GM21723 (cell line): ENCODE data around the gene SELENOI.
"Not testable (repeated sequence)": the region's sequence is repeated elsewhere in the genome, so short reads cannot be mapped to it uniquely, and the experiment has no call there.

Experiments
- ATAC-seq: cut with Tn5 transposase; IDR thresholded peaks from one replicate; pipeline ENCODE4 v1.9.1; 2021; ENCODE audit warnings: mild to moderate bottlenecking, moderate library complexity; ENCODE audit not compliant: unreplicated experiment

Gene SELENOI

GRCh38 chr2:26345545-26346453 is at the start of gene SELENOI:
Gene SELENOI (plus strand): TSS chr2:26346143. CDS start chr2:26346233, 90 bp downstream.
- ATAC-seq: peak; percentile 95

- no peak for ATAC-seq
Measured at GRCh38 chr2:26297061-26297460, 48.9 kb upstream of the SELENOI start.

- ATAC-seq: no peak
Measured at GRCh38 chr2:26298286-26298637, 47.7 kb upstream of the SELENOI start.

- ATAC-seq: no peak
Measured at GRCh38 chr2:26298638-26299393, 47.1 kb upstream of the SELENOI start.

- no peak for ATAC-seq
Measured at GRCh38 chr2:26299471-26300101, 46.4 kb upstream of the SELENOI start.

GRCh38 chr2:26300234-26300925 is 45.6 kb upstream of the SELENOI start:
- ATAC-seq: no peak

- no peak for ATAC-seq
Measured at GRCh38 chr2:26302846-26303245, 43.1 kb upstream of the SELENOI start.

GRCh38 chr2:26305094-26305493 is 40.8 kb upstream of the SELENOI start:
- ATAC-seq: not testable (repeated sequence)

- ATAC-seq: no peak
Measured at GRCh38 chr2:26305540-26305939, 40.4 kb upstream of the SELENOI start.

GRCh38 chr2:26309921-26310320 is 36.0 kb upstream of the SELENOI start:
- ATAC-seq: no peak

GRCh38 chr2:26312471-26312870 is 33.5 kb upstream of the SELENOI start:
- no peak for ATAC-seq

GRCh38 chr2:26313446-26313845 is 32.5 kb upstream of the SELENOI start:
- no peak for ATAC-seq

- no peak for ATAC-seq
Measured at GRCh38 chr2:26314243-26314642, 31.7 kb upstream of the SELENOI start.

GRCh38 chr2:26316041-26316440 is 29.9 kb upstream of the SELENOI start:
- ATAC-seq: no peak

GRCh38 chr2:26316845-26317244 is 29.1 kb upstream of the SELENOI start:
- no peak for ATAC-seq

- no peak for ATAC-seq
Measured at GRCh38 chr2:26317377-26318105, 28.4 kb upstream of the SELENOI start.

GRCh38 chr2:26318950-26319349 is 27.0 kb upstream of the SELENOI start:
- ATAC-seq: no peak

- ATAC-seq: not testable (repeated sequence)
Measured at GRCh38 chr2:26324479-26324878, 21.5 kb upstream of the SELENOI start.

GRCh38 chr2:26324903-26325302 is 21.0 kb upstream of the SELENOI start:
- no peak for ATAC-seq

- ATAC-seq: no peak
Measured at GRCh38 chr2:26325851-26326250, 20.1 kb upstream of the SELENOI start.
